GM18868 (cell line): ENCODE measurements around the gene TMEM14A.
"Not testable (repeated sequence)": the region's sequence is repeated elsewhere in the genome, so short reads cannot be mapped to it uniquely, and the experiment has no call there.

Experiments
- ATAC-seq: cut with Tn5 transposase; IDR thresholded peaks from one replicate; pipeline ENCODE4 v1.9.1; 2021; ENCODE audit warnings: mild to moderate bottlenecking, moderate library complexity; ENCODE audit not compliant: unreplicated experiment

The TMEM14A gene

GRCh38 chr6:52693773-52694172 is 22.9 kb downstream of the TMEM14A start:
- no peak for ATAC-seq

GRCh38 chr6:52694404-52694803 is 23.5 kb downstream of the TMEM14A start:
- ATAC-seq: no peak

- no peak for ATAC-seq
These were observed 25.5 kb downstream of the TMEM14A start for GRCh38 chr6:52696418-52696817.

- no peak for ATAC-seq
These were observed 27.0 kb downstream of the TMEM14A start for GRCh38 chr6:52697903-52698302.

GRCh38 chr6:52704060-52704459 is 33.1 kb downstream of the TMEM14A start:
- no peak for ATAC-seq

- ATAC-seq: not testable (repeated sequence)
These were observed 34.0 kb downstream of the TMEM14A start for GRCh38 chr6:52704781-52705502.

GRCh38 chr6:52706001-52706400 is 35.1 kb downstream of the TMEM14A start:
- ATAC-seq: no peak

GRCh38 chr6:52707963-52708680 is 37.2 kb downstream of the TMEM14A start:
- ATAC-seq: no peak

GRCh38 chr6:52712136-52712535 is 41.2 kb downstream of the TMEM14A start:
- ATAC-seq: no peak

- not testable (repeated sequence) for ATAC-seq
These were observed 43.8 kb downstream of the TMEM14A start for GRCh38 chr6:52714761-52715160.

GRCh38 chr6:52718550-52718949 is 47.6 kb downstream of the TMEM14A start:
- ATAC-seq: no peak

- ATAC-seq: no peak
These were observed 49.4 kb downstream of the TMEM14A start for GRCh38 chr6:52720321-52720720.

- ATAC-seq: no peak
These were observed 53.1 kb downstream of the TMEM14A start for GRCh38 chr6:52724042-52724405.

GRCh38 chr6:52724406-52725121 is 53.7 kb downstream of the TMEM14A start:
- ATAC-seq: peak; percentile 99

GRCh38 chr6:52725143-52725534 is 54.2 kb downstream of the TMEM14A start:
- no peak for ATAC-seq

- ATAC-seq: no peak
These were observed 54.8 kb downstream of the TMEM14A start for GRCh38 chr6:52725535-52726192.

- no peak for ATAC-seq
These were observed 55.3 kb downstream of the TMEM14A start for GRCh38 chr6:52726193-52726542.

- no peak for ATAC-seq
These were observed 56.0 kb downstream of the TMEM14A start for GRCh38 chr6:52726741-52727535.

- no peak for ATAC-seq
These were observed 57.0 kb downstream of the TMEM14A start for GRCh38 chr6:52727908-52728307.

GRCh38 chr6:52728394-52728793 is 57.5 kb downstream of the TMEM14A start:
- ATAC-seq: no peak

GRCh38 chr6:52729576-52729975 is 58.7 kb downstream of the TMEM14A start:
- no peak for ATAC-seq
